GM04503 (cell line): ENCODE data around the gene ABCD1.
A peak's percentile ranks its signal among the peaks of the same experiment; 100 is the strongest.
"Not testable (repeated sequence)": the region's sequence is repeated elsewhere in the genome, so short reads cannot be mapped to it uniquely, and the experiment has no call there.

ENCODE experiments used
- DNase-seq: peaks from one replicate; pipeline ENCODE4 v3.0.0-alpha.2; 2012; ENCODE audit warnings: low read depth

The ABCD1 gene

GRCh38 chrX:153724252-153725038 lies at the start of gene ABCD1, which contains the start of gene BCAP31:
ABCD1 (plus strand) TSS chrX:153724856; CDS start chrX:153725267, 411 bp downstream.
BCAP31 (minus strand) TSS chrX:153724387; CDS start chrX:153723244, 1,143 bp downstream.
- peak; percentile 34 for DNase-seq

DNA sequence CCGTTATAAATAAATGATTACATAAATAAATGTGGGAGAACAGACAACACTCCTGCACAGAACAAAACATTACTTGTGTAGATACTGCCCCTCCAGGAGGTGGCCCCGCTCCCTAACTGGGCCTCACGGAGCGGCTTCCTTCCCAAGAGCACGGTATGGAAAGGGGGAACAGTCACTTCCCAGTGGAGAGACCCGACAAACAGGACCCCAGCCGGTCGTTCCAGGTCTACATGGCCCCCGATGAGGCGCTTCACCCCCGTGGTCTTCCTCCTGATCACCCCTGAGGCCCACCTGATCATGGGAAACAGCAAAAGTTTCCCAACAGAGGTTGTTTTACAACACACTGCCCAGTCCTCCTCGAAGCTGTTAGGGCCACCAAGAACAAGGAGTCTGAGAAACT lies 43.5 kb upstream of the ABCD1 start:
- DNase-seq: no peak

DNA sequence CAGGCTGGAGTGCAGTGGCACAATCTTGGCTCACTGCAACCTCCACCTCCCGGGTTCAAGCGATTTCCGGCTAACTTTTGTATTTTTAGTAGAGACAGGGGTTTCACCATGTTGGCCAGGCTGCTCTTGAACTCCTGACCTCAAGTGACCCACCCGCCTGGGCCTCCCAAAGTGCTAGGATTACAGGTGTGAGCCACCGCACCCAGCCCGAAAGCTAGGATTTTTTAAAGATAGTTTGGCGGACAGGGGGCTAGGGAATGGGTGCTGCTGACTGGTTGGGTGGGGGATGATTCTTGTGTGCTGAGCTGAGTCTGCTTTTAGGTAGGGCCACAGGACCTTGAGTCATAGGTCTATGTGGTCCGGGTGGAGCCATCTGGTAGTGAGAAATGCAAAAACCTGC lies 41.2 kb upstream of the ABCD1 start:
- not testable (repeated sequence) for DNase-seq

DNA sequence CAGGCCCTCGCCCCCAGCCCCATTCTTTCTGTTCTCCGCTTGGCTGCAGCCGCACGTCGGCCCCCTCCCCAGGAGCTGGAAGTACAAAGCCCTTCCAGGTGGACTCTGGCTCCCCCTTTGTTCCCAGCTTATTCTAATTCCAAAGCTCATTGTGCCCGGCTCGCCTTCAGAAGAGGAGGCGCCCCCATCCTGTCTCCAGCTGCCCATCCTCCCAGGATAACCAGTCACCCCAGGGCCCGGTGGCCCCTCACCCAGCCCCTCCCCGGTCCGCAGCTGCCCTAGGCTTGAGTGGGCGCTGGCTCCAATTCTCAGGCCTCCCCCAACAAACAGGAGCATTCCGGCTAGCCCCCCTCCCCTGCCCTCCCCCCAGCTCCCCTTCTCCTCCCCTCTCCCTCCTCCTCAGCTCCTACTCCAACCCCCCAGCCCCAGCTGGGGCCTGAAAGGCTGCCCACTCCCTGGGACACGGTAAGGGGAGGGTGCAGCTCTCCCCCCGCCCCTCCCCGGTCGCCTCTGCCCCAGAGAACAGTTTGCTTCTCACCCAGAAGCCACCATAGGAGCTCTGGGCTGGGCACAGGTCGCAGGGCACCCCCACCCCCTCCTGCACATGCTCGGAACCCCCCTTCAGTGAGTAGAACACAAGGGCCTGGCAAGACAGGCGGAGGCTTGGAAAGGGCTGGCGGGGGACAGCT lies 40.0 kb upstream of the ABCD1 start:
- DNase-seq: no peak

DNA sequence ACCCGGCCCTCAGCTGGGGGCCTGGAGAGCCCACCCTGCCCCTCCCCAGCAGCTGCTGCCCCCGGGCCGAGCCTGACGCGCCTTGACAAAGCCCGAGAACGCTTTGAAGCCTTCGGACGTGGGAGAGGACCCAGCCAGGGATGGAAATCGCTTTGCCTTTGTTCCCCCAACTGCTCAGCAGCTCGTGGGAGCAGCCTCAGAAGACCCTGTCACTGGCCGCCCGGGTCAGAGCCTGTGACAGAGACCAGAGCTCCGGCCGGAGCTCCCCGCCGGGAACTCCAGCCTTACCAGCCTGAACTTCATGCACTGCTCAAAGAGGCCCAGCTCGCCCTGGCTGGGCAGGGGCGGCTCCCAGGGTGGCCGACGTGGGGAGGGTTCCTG lies 39.5 kb upstream of the ABCD1 start:
- no peak for DNase-seq

GRCh38 chrX:153685751-153686696 lies 38.6 kb upstream of the ABCD1 start:
- DNase-seq: no peak

- no peak for DNase-seq
Measured at GRCh38 chrX:153686711-153687110, 37.9 kb upstream of the ABCD1 start.

- DNase-seq: no peak
Measured at GRCh38 chrX:153687121-153688039, 37.3 kb upstream of the ABCD1 start, which contains the start of gene SLC6A8. SLC6A8 (plus strand) TSS chrX:153687926; CDS start chrX:153688575, 649 bp downstream.

- no peak for DNase-seq
Measured at GRCh38 chrX:153688071-153688470, 36.6 kb upstream of the ABCD1 start.

- DNase-seq: no peak
Measured at GRCh38 chrX:153688506-153688905, 36.1 kb upstream of the ABCD1 start.

GRCh38 chrX:153688911-153689590 lies 35.6 kb upstream of the ABCD1 start:
- DNase-seq: no peak

GRCh38 chrX:153689654-153690465 lies 34.8 kb upstream of the ABCD1 start:
- DNase-seq: no peak

- DNase-seq: no peak
Measured at GRCh38 chrX:153690466-153690865, 34.2 kb upstream of the ABCD1 start.

DNA sequence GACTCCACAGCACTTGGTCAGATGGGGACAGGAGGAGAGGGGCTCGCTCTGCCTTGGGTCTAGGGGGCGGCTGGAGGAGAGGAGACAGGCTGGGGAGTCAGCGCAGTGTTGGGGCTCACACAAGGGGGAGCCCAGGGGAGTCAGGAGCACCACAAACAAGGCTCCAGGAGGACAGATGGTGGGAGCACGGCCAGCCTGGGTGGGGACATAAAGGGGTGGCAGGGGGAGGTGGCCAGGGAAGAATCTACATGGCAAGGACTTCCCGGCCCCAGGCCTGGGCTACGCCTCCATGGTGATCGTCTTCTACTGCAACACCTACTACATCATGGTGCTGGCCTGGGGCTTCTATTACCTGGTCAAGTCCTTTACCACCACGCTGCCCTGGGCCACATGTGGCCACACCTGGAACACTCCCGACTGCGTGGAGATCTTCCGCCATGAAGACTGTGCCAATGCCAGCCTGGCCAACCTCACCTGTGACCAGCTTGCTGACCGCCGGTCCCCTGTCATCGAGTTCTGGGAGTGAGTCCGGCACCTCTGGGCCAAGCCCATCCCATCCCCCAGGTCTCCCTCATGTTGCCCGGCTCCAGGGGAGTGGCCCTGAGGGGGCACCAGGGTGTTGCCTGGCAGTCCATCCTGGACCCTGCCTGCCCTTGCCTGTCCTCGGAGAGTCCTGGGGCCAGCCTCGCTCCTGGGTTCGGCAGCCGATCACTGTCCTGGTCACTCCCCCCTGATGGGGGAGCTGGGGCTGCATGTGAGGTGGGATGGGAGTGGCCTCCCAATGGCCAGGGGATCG lies 33.4 kb upstream of the ABCD1 start:
- DNase-seq: not testable (repeated sequence)

DNA sequence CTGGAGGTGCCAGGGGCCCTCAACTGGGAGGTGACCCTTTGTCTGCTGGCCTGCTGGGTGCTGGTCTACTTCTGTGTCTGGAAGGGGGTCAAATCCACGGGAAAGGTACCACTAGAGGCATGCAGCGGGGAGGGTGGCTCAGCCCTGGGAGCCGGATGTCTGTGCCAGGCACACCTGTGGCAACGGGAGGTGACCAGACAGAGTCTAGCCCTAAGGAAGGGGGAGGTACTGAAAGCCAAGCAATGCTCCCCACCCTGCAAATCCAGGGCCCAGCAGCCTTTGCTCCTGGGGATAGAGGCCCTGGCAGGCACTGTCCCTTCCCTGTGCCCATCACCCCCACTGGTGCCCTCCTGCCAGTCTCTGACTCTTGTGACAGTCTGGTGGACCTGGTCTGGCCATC lies 32.7 kb upstream of the ABCD1 start:
- no peak for DNase-seq

DNA sequence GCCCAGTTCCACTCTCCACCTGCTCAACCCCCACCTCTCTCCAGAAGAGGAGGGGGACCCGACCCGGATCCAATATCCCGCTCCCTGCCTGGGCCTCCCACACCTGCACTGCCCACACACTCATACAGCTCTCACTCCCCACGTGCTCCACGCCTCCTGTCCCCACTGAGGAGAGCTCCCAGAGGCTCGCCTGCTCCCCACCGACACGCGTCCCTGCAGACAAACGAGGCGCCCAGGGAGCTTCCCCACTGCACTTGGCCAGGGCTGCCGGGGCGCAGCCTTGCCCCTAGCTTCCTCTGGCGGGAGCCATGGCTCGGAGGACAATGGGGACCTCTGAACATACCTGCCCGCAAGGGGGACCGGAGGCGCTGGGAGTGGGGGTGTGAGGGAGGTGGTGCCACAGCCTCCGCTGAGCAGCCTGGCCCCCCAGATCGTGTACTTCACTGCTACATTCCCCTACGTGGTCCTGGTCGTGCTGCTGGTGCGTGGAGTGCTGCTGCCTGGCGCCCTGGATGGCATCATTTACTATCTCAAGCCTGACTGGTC lies 32.0 kb upstream of the ABCD1 start:
- no peak for DNase-seq

DNA sequence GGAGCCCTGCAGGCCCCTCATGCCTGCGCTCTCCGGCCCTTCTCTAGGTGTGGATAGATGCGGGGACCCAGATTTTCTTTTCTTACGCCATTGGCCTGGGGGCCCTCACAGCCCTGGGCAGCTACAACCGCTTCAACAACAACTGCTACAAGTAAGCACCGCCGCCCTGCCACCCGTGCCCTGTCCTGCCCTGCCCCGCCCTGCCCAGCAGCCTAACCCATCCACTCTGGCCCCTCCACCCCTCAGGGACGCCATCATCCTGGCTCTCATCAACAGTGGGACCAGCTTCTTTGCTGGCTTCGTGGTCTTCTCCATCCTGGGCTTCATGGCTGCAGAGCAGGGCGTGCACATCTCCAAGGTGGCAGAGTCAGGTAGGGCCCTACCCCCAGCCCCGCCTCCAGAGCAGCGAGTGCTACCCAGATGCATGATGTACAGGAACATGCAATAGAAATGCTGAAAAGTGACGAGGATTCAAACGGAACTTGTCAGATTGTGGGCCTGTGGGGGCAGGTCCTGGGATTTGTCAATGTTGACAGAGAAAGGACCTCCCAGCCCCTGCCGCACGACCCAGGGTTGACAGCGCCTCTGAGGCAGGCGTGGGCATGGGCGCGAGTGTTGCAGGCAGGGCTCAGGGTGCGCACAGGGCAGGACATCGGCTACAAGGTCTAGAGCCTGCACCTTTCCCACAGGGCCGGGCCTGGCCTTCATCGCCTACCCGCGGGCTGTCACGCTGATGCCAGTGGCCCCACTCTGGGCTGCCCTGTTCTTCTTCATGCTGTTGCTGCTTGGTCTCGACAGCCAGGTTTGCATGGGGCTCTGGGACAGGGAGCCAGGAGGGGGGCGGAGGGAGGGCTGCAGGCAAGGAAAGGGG lies 31.2 kb upstream of the ABCD1 start:
- DNase-seq: no peak
